IPS-20b (cell line): Measurements from ENCODE around the gene KIF4B.
"Not testable (repeated sequence)": the region's sequence is repeated elsewhere in the genome, so short reads cannot be mapped to it uniquely, and the experiment has no call there.

ENCODE experiments used
- H3K27ac ChIP-seq: one replicate; pipeline ENCODE4 v1.5.1; 2013; ENCODE audit warnings: low read length
- H3K27me3 ChIP-seq: 2 replicates; pipeline ENCODE4 v1.6.1; 2013; ENCODE audit warnings: mild to moderate bottlenecking, low read length, inconsistent platforms; ENCODE audit not compliant: insufficient read depth
- H3K36me3 ChIP-seq: 2 replicates; pipeline ENCODE4 v1.6.1; 2013; ENCODE audit warnings: low read depth, mild to moderate bottlenecking, inconsistent platforms, low read length, moderate library complexity; ENCODE audit not compliant: insufficient read depth
- H3K4me1 ChIP-seq: 2 replicates; pipeline ENCODE4 v1.6.1; 2013; ENCODE audit warnings: mild to moderate bottlenecking, control low read depth, inconsistent platforms, low read length, moderate library complexity; ENCODE audit not compliant: insufficient read depth
- H3K4me3 ChIP-seq: 2 replicates; pipeline ENCODE4 v1.5.1; 2013; ENCODE audit warnings: mild to moderate bottlenecking, low read length, inconsistent platforms
- H3K9ac ChIP-seq: 2 replicates; pipeline ENCODE4 v1.6.1; 2013; ENCODE audit warnings: low read depth, mild to moderate bottlenecking, inconsistent platforms, low read length, moderate library complexity
- H3K9me3 ChIP-seq: 2 replicates; pipeline ENCODE4 v1.6.1; 2013; ENCODE audit warnings: mild to moderate bottlenecking, low read depth, low read length, inconsistent platforms; ENCODE audit not compliant: insufficient read depth

KIF4B gene

GRCh38 chr5:154986151-154986550, 27.4 kb upstream of the KIF4B start:
- H3K9me3 ChIP-seq = no peaks in the 10 kb centered on the region
- H3K27me3 ChIP-seq = no peaks in the 10 kb centered on the region
- H3K4me3 ChIP-seq = no peak overlapping the region
- no peak overlapping the region for H3K9ac ChIP-seq
- no peaks in the 10 kb centered on the region for H3K36me3 ChIP-seq
- no peak overlapping the region for H3K27ac ChIP-seq
- no peaks in the 10 kb centered on the region for H3K4me1 ChIP-seq

- Histone ChIP-seq H3K9ac (no peak overlapping the region), H3K9me3 (no peaks in the 10 kb centered on the region), H3K27me3 (no peaks in the 10 kb centered on the region), H3K27ac (no peak overlapping the region), H3K4me1 (no peaks in the 10 kb centered on the region), H3K36me3 (no peaks in the 10 kb centered on the region), H3K4me3 (no peak overlapping the region)
These were observed 23.9 kb upstream of the KIF4B start for GRCh38 chr5:154989626-154990025.

GRCh38 chr5:154993461-154993860, 20.1 kb upstream of the KIF4B start:
- Histone ChIP-seq H3K36me3 (no peaks in the 10 kb centered on the region), H3K4me3 (no peak overlapping the region), H3K27me3 (no peaks in the 10 kb centered on the region), H3K9me3 (no peaks in the 10 kb centered on the region), H3K4me1 (no peaks in the 10 kb centered on the region), H3K9ac (no peak overlapping the region), H3K27ac (no peak overlapping the region)

- H3K9me3 ChIP-seq = no peaks in the 10 kb centered on the region
- H3K27ac ChIP-seq = no peak overlapping the region
- H3K36me3 ChIP-seq = no peaks in the 10 kb centered on the region
- no peaks in the 10 kb centered on the region for H3K4me1 ChIP-seq
- H3K9ac ChIP-seq = no peak overlapping the region
- H3K27me3 ChIP-seq = no peaks in the 10 kb centered on the region
- no peak overlapping the region for H3K4me3 ChIP-seq
These were observed 17.9 kb upstream of the KIF4B start for GRCh38 chr5:154995679-154996078.

GRCh38 chr5:154997746-154998145, 15.8 kb upstream of the KIF4B start:
- no peak overlapping the region for H3K9ac ChIP-seq
- H3K36me3 ChIP-seq = no peaks in the 10 kb centered on the region
- H3K27ac ChIP-seq = no peak overlapping the region
- H3K4me1 ChIP-seq = no peaks in the 10 kb centered on the region
- no peaks in the 10 kb centered on the region for H3K27me3 ChIP-seq
- H3K9me3 ChIP-seq = no peaks in the 10 kb centered on the region
- no peak overlapping the region for H3K4me3 ChIP-seq

GRCh38 chr5:154999865-155000264, 13.7 kb upstream of the KIF4B start:
- H3K4me1 ChIP-seq = no peaks in the 10 kb centered on the region
- no peak overlapping the region for H3K27ac ChIP-seq
- H3K4me3 ChIP-seq = no peak overlapping the region
- H3K27me3 ChIP-seq = no peaks in the 10 kb centered on the region
- H3K9me3 ChIP-seq = no peaks in the 10 kb centered on the region
- H3K9ac ChIP-seq = no peak overlapping the region
- no peaks in the 10 kb centered on the region for H3K36me3 ChIP-seq

GRCh38 chr5:155001523-155001922, 12.0 kb upstream of the KIF4B start:
- no peaks in the 10 kb centered on the region for H3K27me3 ChIP-seq
- H3K9me3 ChIP-seq = no peaks in the 10 kb centered on the region
- H3K36me3 ChIP-seq = no peaks in the 10 kb centered on the region
- H3K4me1 ChIP-seq = no peaks in the 10 kb centered on the region
- no peak overlapping the region for H3K27ac ChIP-seq
- H3K9ac ChIP-seq = no peak overlapping the region
- no peak overlapping the region for H3K4me3 ChIP-seq

- H3K27me3 ChIP-seq, H3K4me1 ChIP-seq, H3K9me3 ChIP-seq, H3K27ac ChIP-seq, H3K9ac ChIP-seq, H3K4me3 ChIP-seq, H3K36me3 ChIP-seq: not testable (repeated sequence)
These were observed 10.8 kb upstream of the KIF4B start for GRCh38 chr5:155002722-155003121.

- Histone ChIP-seq H3K4me3 (no peak overlapping the region), H3K27me3 (no peaks in the 10 kb centered on the region), H3K36me3 (no peaks in the 10 kb centered on the region), H3K9ac (no peak overlapping the region), H3K4me1 (no peaks in the 10 kb centered on the region), H3K9me3 (no peaks in the 10 kb centered on the region), H3K27ac (no peak overlapping the region)
These were observed 9.3 kb upstream of the KIF4B start for GRCh38 chr5:155004138-155004744.

GRCh38 chr5:155006265-155006664, 7.3 kb upstream of the KIF4B start:
- not testable (repeated sequence) for H3K9me3 ChIP-seq, H3K27me3 ChIP-seq, H3K4me3 ChIP-seq, H3K4me1 ChIP-seq, H3K36me3 ChIP-seq, H3K9ac ChIP-seq, H3K27ac ChIP-seq

GRCh38 chr5:155008669-155009068, 4.9 kb upstream of the KIF4B start:
- no peak overlapping the region for H3K4me3 ChIP-seq
- H3K9ac ChIP-seq = no peak overlapping the region
- no peak overlapping the region for H3K27ac ChIP-seq
- no peaks in the 10 kb centered on the region for H3K36me3 ChIP-seq
- no peaks in the 10 kb centered on the region for H3K9me3 ChIP-seq
- no peaks in the 10 kb centered on the region for H3K27me3 ChIP-seq
- no peaks in the 10 kb centered on the region for H3K4me1 ChIP-seq

GRCh38 chr5:155010881-155011280, 2.7 kb upstream of the KIF4B start:
- H3K27ac ChIP-seq = no peak overlapping the region
- H3K36me3 ChIP-seq = no peaks in the 10 kb centered on the region
- no peak overlapping the region for H3K9ac ChIP-seq
- H3K4me1 ChIP-seq = no peaks in the 10 kb centered on the region
- no peaks in the 10 kb centered on the region for H3K27me3 ChIP-seq
- no peak overlapping the region for H3K4me3 ChIP-seq
- no peaks in the 10 kb centered on the region for H3K9me3 ChIP-seq

GRCh38 chr5:155015239-155015638, 1.7 kb downstream of the KIF4B start:
- Histone ChIP-seq H3K9ac (no peak overlapping the region), H3K9me3 (no peaks in the 10 kb centered on the region), H3K4me1 (no peaks in the 10 kb centered on the region), H3K36me3 (no peaks in the 10 kb centered on the region), H3K27me3 (no peaks in the 10 kb centered on the region), H3K4me3 (no peak overlapping the region), H3K27ac (no peak overlapping the region)
